GM23338 (cell line): ENCODE data around the gene HACD2. TPM values are rescaled to one million over a fixed set of nuclear protein-coding genes. Genes with fewer than 3 reads are reported as not detected.

Source experiments
- ATAC-seq: fragments of 200-7000 bp; cut with Tn5 transposase; 3 replicates; pipeline ENCODE4 v1.9.1; 2020
- DNase-seq: peaks from one replicate; pipeline ENCODE4 v3.0.0-alpha.2; 2015; ENCODE audit warnings: low spot score
- H2AFZ ChIP-seq: fragments of 200-600 bp; sonication (generic); 2 replicates; pipeline ENCODE4 v1.8.0; 2016; ENCODE audit warnings: antibody characterized with exemption, mild to moderate bottlenecking, moderate library complexity
- H3F3A ChIP-seq: fragments of 200-600 bp; sonication (generic); replicated peaks from 2 replicates; pipeline ENCODE4 v1.8.0; 2017; ENCODE audit warnings: antibody characterized with exemption, mixed run types, low read depth
- H3K27ac ChIP-seq: fragments of 200-600 bp; sonication (generic); 2 replicates; pipeline ENCODE4 v1.6.1; 2016; ENCODE audit warnings: low read depth
- H3K27me3 ChIP-seq: fragments of 200-600 bp; sonication (generic); 2 replicates; pipeline ENCODE4 v1.8.0; 2016; ENCODE audit warnings: mild to moderate bottlenecking, mixed run types, moderate library complexity; ENCODE audit not compliant: insufficient read depth
- H3K36me3 ChIP-seq: fragments of 200-600 bp; sonication (generic); 2 replicates; pipeline ENCODE4 v1.8.0; 2016; ENCODE audit warnings: mild to moderate bottlenecking; ENCODE audit not compliant: insufficient read depth
- H3K4me1 ChIP-seq: fragments of 200-600 bp; sonication (generic); 2 replicates; pipeline ENCODE4 v1.8.0; 2016; ENCODE audit warnings: mild to moderate bottlenecking, moderate library complexity; ENCODE audit not compliant: insufficient read depth
- H3K4me2 ChIP-seq: fragments of 200-600 bp; sonication (generic); 2 replicates; pipeline ENCODE4 v1.7.1; 2017; ENCODE audit warnings: mixed run types
- H3K4me3 ChIP-seq: fragments of 200-600 bp; sonication (generic); 2 replicates; pipeline ENCODE4 v1.6.1; 2016; ENCODE audit warnings: mixed run types
- H3K79me2 ChIP-seq: fragments of 200-600 bp; sonication (generic); replicated peaks from 2 replicates; pipeline ENCODE4 v1.8.0; 2017; ENCODE audit warnings: mild to moderate bottlenecking; ENCODE audit not compliant: insufficient read depth
- H3K9me2 ChIP-seq: fragments of 200-600 bp; sonication (generic); 2 replicates; pipeline ENCODE4 v1.8.0; 2017; ENCODE audit not compliant: insufficient read depth
- H4K20me1 ChIP-seq: fragments of 200-600 bp; sonication (generic); replicated peaks from 2 replicates; pipeline ENCODE4 v1.8.0; 2017; ENCODE audit warnings: mild to moderate bottlenecking; ENCODE audit not compliant: insufficient read depth
- H3K27ac Mint-ChIP-seq: 2 replicates; pipeline ENCODE4 v1.8.0; 2020; ENCODE audit warnings: inconsistent platforms, mild to moderate bottlenecking, moderate library complexity, mixed read lengths
- H3K27me3 Mint-ChIP-seq: 3 replicates; pipeline ENCODE4 v1.8.0; 2022; ENCODE audit warnings: low read depth, mild to moderate bottlenecking, moderate library complexity, mixed read lengths, inconsistent platforms; ENCODE audit not compliant: insufficient read depth, poor library complexity
- H3K36me3 Mint-ChIP-seq: 3 replicates; pipeline ENCODE4 v1.8.0; 2021; ENCODE audit warnings: low read depth, mild to moderate bottlenecking, inconsistent platforms, moderate library complexity, mixed read lengths
- H3K4me1 Mint-ChIP-seq: 3 replicates; pipeline ENCODE4 v1.8.0; 2020; ENCODE audit warnings: mild to moderate bottlenecking, inconsistent platforms, mixed read lengths
- H3K4me3 Mint-ChIP-seq: 3 replicates; pipeline ENCODE4 v1.8.0; 2021; ENCODE audit warnings: moderate library complexity, mild to moderate bottlenecking, inconsistent platforms, mixed read lengths
- H3K9me3 Mint-ChIP-seq: 3 replicates; pipeline ENCODE4 v1.8.0; 2020; ENCODE audit warnings: moderate library complexity, mild to moderate bottlenecking, inconsistent platforms, mixed read lengths
- ETS1 ChIP-seq: IDR thresholded peaks from 2 replicates; pipeline ENCODE4 v1.6.1; 2016; ENCODE audit warnings: antibody characterized with exemption
- NANOG ChIP-seq: IDR thresholded peaks from 2 replicates; pipeline ENCODE4 v1.6.1; 2016; ENCODE audit warnings: antibody characterized with exemption, borderline replicate concordance
- REST ChIP-seq: IDR thresholded peaks from one replicate; pipeline ENCODE4 v1.6.1; 2018; ENCODE audit warnings: antibody characterized with exemption; ENCODE audit not compliant: unreplicated experiment
- ZNF331 ChIP-seq: fragments of 250-450 bp; sonication (Bioruptor Pico); IDR thresholded peaks from 2 replicates; pipeline ENCODE4 v1.5.0; 2020; ENCODE audit warnings: low read depth, mild to moderate bottlenecking, moderate library complexity
- ZNF462 ChIP-seq: fragments of 250-450 bp; sonication (Bioruptor Pico); IDR thresholded peaks from 2 replicates; pipeline ENCODE4 v1.5.0; 2020; ENCODE audit warnings: mild to moderate bottlenecking, moderate library complexity
- polyA plus RNA-seq: library from polyadenylated mRNA; unstranded; fragments of >200 nt; fragmentation: Nextera tagmentation; extraction: Ambion mirVana; gene quantifications from 2 replicates; pipeline ENCODE4 v1.2.1, GENCODE V29; 2016
- total RNA-seq: library from RNA; depleted of rRNA; stranded (reverse); fragments of >200 nt; shearing (Covaris generic); gene quantifications from 2 replicates; pipeline ENCODE4 v1.2.3, GENCODE V29; 2014

The HACD2 gene
- total and polyA plus RNA-seq, 2 experiments from 2014 or later: 13.4 to 31.5 TPM

GRCh38 chr3:123442908-123443307 lies 141.9 kb downstream of the HACD2 start:
- H3K4me1 ChIP-seq: peaks cover 7% of the 10 kb centered on the region; the same call in 1 of the 2 replicates
- no peaks in the 10 kb centered on the region for H3K36me3 ChIP-seq
- peaks cover 27% of the 10 kb centered on the region for H3K4me1 Mint-ChIP-seq
- H3K4me3 Mint-ChIP-seq: no peak overlapping the region
- no peak overlapping the region for H3K4me2 ChIP-seq
- H3K9me2 ChIP-seq: 0 out of 2 replicates have a peak, but pooled peaks cover 4% of the 10 kb centered on the region
- H3K9me3 Mint-ChIP-seq: no peaks in the 10 kb centered on the region; the same call in 2 of the 3 replicates
- H3K27ac Mint-ChIP-seq: no peak overlapping the region
- ATAC-seq (no peak), DNase-seq (no peak)
- no peaks in the 10 kb centered on the region for H3F3A ChIP-seq
- H3K27me3 Mint-ChIP-seq: peaks cover 19% of the 10 kb centered on the region
- TF ChIP-seq NANOG (no peak), ZNF462 (CRISPR knock-in tag) (no peak), ETS1 (no peak), REST (no peak), ZNF331 (CRISPR knock-in tag) (no peak)
- H3K4me3 ChIP-seq: no peak overlapping the region
- H3K27ac ChIP-seq: no peak overlapping the region
- no peaks in the 10 kb centered on the region for H3K79me2 ChIP-seq
- H2AFZ ChIP-seq: no peak overlapping the region
- peaks cover 10% of the 10 kb centered on the region; the same call in 1 of the 2 replicates for H4K20me1 ChIP-seq
- peaks cover 3% of the 10 kb centered on the region; the same call in 1 of the 3 replicates for H3K36me3 Mint-ChIP-seq
- H3K27me3 ChIP-seq: peaks cover 19% of the 10 kb centered on the region
